NCI-H2227 (cell line): ENCODE measurements around the gene KRAS.
"Not testable (repeated sequence)": the region's sequence is repeated elsewhere in the genome, so short reads cannot be mapped to it uniquely, and the experiment has no call there.

Experiments used
- DNase-seq: peaks from one replicate; lab custom pipeline; 2025; ENCODE audit not compliant: unreplicated experiment; lab: John Stamatoyannopoulos, UW

The KRAS gene

GRCh38 chr12:25250744-25251730, at the start of gene KRAS:
Gene KRAS (minus strand): TSS chr12:25250929.
- peak; percentile 95 for DNase-seq

GRCh38 chr12:25296381-25296780, 45.7 kb upstream of the KRAS start:
- no peak for DNase-seq

- no peak for DNase-seq
These were observed 44.6 kb upstream of the KRAS start for GRCh38 chr12:25295361-25295760.

- DNase-seq: no peak
These were observed 42.9 kb upstream of the KRAS start for GRCh38 chr12:25293653-25294052.

GRCh38 chr12:25292810-25293221, 42.1 kb upstream of the KRAS start:
- DNase-seq: not testable (repeated sequence)

GRCh38 chr12:25287610-25288009, 36.9 kb upstream of the KRAS start:
- DNase-seq: no peak

GRCh38 chr12:25286837-25287236, 36.1 kb upstream of the KRAS start:
- DNase-seq: no peak

- no peak for DNase-seq
These were observed 33.3 kb upstream of the KRAS start for GRCh38 chr12:25284024-25284423.

GRCh38 chr12:25283006-25283405, 32.3 kb upstream of the KRAS start:
- DNase-seq: no peak

- no peak for DNase-seq
These were observed 29.4 kb upstream of the KRAS start for GRCh38 chr12:25280082-25280481.

- DNase-seq: no peak
These were observed 27.5 kb upstream of the KRAS start for GRCh38 chr12:25278269-25278668.

- DNase-seq: peak; percentile 0
These were observed 25.6 kb upstream of the KRAS start for GRCh38 chr12:25276199-25276937.

- DNase-seq: no peak
These were observed 20.9 kb upstream of the KRAS start for GRCh38 chr12:25271486-25272098.

- no peak for DNase-seq
These were observed 19.0 kb upstream of the KRAS start for GRCh38 chr12:25269701-25270100.

GRCh38 chr12:25266497-25266896, 15.8 kb upstream of the KRAS start:
- no peak for DNase-seq

GRCh38 chr12:25264862-25265261, 14.1 kb upstream of the KRAS start:
- no peak for DNase-seq

- DNase-seq: no peak
These were observed 13.4 kb upstream of the KRAS start for GRCh38 chr12:25264114-25264513.

- no peak for DNase-seq
These were observed 12.9 kb upstream of the KRAS start for GRCh38 chr12:25263594-25263993.

GRCh38 chr12:25262389-25263074, 11.8 kb upstream of the KRAS start:
- DNase-seq: no peak

- DNase-seq: no peak
These were observed 7.0 kb upstream of the KRAS start for GRCh38 chr12:25257590-25258324.
